Activated CD4-positive, CD25-positive, alpha-beta regulatory T cell treated with anti-CD3 and anti-CD28 coated beads, Interleukin-2, amount 50 U/mL, for 16 hours (primary cell): ENCODE data around the gene TH.

Source experiments
- DNase-seq: peaks from one replicate; pipeline ENCODE4 v3.0.0-alpha.2; 2020; ENCODE audit warnings: low read depth, low spot score

TH gene

GRCh38 chr11:2142762-2143202 is 28.8 kb downstream of the TH start:
- DNase-seq, result no peak

DNA sequence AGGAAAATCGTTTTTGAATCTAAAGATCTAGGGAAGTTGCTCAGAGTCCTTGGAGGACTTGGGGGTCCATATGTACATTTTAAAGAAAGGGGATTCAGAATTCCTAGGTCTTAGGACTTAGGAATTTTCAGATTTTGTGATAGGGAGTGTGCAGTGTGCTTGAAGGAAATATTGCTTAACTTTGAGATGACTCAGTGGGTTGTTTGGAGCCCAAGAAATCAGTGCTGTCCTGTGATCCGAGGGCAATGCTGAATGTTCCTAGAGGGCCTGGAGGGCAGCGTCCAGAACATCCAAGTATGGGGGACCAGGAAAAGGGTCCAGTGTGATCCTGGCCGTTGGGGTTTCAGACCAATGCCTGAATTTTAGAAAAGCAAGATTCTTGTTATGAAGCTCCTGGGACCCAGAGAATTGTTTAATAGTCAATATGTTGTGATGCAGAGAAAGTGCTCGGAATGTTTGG is 29.3 kb downstream of the TH start:
- no peak for DNase-seq

GRCh38 chr11:2140411-2141400 is 30.9 kb downstream of the TH start:
- no peak for DNase-seq

DNA sequence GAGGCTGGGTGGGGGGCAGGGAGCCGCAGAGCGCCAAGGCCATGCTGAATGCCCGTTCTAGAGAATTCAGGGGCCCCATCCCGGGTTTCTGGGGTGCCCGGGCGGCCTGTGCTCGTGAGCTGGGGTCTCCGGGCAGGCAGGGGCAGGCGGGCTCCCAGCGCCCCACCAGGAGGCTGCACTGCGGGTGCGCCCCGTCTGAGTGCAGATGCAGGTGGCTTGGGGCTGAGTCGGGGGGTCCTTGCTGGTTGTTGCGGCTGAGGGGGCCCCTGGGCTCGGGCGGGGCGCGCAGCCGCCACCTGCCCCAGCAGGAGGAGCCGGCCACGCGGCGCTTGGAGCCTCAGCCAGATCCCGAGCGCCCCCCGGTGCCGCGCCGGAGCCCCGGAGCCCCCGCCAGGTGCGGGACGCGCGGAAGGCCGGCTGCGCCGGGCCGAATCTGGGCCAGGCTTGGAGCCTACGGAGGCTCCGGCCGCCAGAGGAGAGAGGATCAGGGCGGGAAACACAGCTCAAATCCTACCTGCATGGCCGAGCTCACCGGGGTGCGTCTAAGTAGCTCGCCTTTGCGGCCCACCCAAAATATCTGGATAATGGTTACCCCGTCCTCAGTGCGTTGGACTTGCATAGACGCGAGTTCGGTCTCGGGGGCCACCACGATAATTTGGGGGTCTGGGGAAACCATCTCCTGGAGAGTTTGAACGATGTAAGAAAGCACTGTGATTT is 31.8 kb downstream of the TH start:
- DNase-seq, result no peak

- no peak for DNase-seq
These were observed 32.5 kb downstream of the TH start, which contains the start of gene IGF2 for GRCh38 chr11:2139123-2139521. IGF2 (minus strand) TSS chr11:2139389; CDS start chr11:2135523, 3,866 bp downstream.

GRCh38 chr11:2138431-2139122 is 33.0 kb downstream of the TH start:
- no peak for DNase-seq

GRCh38 chr11:2138068-2138430 is 33.6 kb downstream of the TH start:
- DNase-seq, result no peak

GRCh38 chr11:2137202-2138067 is 34.2 kb downstream of the TH start:
- DNase-seq, result no peak

GRCh38 chr11:2136952-2137201 is 34.7 kb downstream of the TH start:
- DNase-seq, result no peak

DNA sequence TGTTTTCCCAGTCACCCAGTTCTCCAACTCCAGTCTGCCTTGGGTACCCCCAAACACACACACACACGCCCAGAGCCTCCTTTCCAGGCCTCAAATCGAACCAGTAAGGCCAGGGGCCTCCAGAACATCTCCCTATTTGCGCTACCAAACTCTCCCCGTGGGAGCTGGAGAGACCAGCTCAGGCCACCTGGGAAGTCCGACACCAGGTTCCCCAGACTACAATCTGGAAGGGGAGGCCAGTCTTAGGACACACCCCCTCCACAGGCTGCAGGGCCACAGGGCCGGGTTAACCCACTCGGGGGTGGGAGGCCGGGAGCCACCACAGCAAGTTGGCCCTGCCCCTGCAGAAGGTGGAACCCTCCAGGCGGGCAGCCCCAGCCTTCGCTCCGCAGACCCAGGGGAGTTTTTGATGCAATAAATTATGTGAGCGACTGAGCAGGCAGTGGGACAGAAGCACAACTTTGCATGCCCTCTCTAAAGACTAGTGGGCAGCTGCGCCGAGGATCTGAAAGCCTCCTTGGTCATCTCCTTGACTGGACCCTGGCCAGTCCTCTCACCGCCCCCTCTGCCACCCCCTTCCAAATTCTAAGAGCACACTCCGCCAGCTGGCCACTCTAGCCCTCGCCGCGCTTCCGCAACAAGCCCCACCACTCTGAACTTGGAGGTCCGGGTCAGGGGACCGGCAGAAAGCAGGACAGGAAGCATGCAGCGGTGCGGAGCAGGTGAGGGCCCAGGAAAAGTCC is 35.2 kb downstream of the TH start:
- no peak for DNase-seq

GRCh38 chr11:2135648-2136201 is 35.9 kb downstream of the TH start:
- no peak for DNase-seq

DNA sequence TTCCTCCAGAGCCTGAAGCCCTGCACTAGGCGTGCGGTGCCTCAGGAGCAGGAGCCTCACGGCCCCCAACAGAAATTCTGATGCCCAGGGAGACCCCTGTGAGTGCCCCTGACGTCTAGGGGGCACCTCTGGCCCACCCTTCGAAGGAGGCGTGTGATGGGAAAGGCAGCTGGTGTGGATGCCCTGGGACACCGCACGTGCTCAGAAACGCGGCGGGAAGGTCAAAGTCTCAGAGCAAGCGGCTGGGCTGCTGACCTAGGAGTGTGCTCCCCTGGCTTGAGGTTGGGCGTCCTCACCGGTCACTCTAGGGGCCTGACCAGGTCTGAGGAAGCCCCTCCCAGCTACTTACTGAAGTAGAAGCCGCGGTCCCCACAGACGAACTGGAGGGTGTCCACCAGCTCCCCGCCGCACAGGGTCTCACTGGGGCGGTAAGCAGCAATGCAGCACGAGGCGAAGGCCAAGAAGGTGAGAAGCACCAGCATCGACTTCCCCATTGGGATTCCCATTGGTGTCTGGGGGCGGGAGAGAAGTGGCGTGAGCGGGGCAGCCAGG is 36.5 kb downstream of the TH start:
- DNase-seq, result no peak

DNA sequence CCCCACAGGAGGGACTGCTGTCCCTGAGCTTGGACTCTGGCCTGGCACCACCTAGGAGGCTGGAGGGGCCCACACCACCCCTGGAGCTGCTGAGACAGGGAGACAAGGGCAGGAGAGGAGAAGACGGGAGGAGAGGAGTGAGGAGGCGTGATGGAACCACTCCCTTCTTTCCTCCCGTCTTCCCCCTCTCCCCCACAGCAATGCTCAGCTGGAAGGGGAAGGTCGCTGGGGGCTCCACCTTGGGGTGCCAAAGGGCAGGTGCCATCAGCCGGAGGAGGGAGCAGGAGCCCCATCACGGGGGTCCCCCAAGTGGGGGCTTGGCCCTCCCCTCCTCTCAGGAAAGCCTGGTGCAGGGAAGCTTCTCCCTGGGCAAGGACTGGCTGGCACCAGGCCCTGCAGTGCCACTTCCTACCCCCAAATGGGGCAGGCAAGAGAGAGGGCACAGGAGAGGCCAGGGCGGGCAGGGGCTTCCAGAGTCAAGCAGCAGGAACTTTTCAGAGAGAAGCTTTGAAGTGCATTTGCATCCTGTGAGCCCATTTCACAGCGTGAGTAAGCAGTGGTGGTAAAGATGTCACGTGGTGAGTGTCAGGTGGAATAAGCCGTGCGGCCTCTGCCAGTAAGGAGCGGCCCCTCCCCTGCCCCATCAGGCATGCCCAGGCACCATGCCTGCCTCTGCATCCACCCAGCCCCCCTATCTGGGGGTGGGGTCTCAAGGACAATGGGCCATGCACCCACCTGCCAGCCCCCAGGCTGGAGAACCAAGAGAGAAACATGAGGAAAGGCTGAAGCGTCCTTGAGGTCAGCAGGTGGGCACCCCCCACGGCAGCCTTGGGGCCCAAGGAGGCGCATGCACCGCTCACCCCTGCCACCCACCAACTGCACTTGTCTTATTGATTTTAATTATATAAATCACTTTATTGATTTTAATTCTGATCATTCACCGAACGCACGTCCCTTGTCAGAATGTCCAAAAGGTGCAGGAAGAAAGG is 37.3 kb downstream of the TH start:
- no peak for DNase-seq

GRCh38 chr11:2133241-2134021 is 38.2 kb downstream of the TH start:
- no peak for DNase-seq

DNA sequence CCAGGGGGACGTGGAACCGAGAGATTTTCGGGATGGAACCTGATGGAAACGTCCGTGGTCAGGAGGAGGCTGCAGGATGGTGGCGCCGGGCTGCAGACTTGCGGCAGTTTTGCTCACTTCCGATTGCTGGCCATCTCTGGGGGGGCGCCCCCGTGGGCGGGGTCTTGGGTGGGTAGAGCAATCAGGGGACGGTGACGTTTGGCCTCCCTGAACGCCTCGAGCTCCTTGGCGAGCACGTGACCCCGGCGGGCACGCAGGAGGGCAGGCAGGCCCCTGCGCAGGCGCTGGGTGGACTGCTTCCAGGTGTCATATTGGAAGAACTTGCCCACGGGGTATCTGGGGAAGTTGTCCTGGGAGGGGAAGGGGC is 38.8 kb downstream of the TH start:
- no peak for DNase-seq

DNA sequence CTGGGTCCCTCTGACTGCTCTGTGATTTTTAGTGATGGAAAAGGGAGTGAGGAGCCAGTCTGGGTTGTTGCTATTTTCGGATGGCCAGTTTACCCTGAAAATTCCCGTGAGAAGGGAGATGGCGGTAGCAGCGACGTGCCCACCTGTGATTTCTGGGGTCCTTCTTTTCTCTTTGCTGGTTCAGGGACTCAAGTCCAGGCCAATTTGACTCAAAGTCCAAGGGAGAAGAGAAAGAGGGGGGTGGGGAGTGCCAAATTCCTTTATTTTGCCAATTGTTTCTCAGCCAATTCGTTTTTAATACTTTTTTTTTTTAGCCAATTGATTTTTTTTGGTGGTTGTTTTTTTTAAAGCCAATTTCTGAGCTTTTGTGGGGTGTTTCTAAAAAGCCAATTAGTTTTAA is 39.4 kb downstream of the TH start:
- no peak for DNase-seq

DNA sequence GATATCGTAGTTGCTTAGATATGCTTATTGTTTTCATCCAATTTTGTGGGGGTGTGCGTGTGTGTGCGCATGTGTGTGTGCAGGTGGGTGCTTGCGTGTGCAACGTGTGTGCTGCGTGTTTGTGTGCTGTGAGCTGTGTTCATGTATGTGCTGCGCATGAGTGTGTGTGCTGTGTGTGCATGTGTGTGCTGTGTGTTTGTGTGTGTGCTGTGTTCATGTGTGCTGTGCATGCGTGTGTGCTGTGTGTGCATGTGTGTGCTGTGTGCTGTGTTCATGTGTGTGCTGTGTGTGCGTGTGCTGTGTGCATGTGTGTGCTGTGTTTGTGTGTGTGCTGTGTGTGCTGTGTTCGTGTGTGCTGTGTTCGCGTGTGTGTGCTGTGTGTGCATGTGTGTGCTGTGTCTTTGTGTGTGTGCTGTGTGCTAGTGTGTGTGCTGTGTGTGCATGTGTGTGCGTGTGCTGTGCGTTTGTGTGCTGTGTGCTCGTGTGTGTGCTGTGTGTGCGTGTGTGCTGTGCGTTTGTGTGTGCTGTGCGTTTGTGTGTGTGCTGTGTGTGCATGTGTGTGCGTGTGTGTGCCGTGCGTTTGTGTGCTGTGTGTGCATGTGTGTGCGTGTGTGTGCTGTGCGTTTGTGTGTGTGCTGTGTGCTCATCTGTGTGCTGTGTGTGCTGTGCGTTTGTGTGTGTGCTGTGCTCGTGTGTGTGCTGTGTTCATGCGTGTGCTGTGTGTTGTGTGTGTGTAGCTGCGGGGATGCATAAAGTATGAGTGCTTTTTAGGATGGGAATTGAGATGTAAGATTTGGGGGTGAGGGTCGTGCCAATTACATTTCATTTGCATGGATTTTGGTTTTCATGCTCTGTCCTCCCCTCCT is 40.0 kb downstream of the TH start:
- DNase-seq, result no peak
